CD14-positive monocyte (primary cell): ENCODE data around the gene OVOL2. TPM values are rescaled to one million over a fixed set of nuclear protein-coding genes. Genes with fewer than 3 reads are reported as not detected.

Experiments used
- DNase-seq, 3 donors: peaks; one replicate each; pipeline ENCODE4 v3.0.0-alpha.2; 2011 to 2022
- H2AFZ ChIP-seq: 2 replicates; pipeline ENCODE4 v1.6.0; 2012; ENCODE audit warnings: mild to moderate bottlenecking, low read depth, low read length, inconsistent platforms; ENCODE audit not compliant: insufficient read depth, poor library complexity, severe bottlenecking
- H3K27ac ChIP-seq, 2 donors: 1 replicate in 1 of 2; 2 replicates in 1 of 2; pipeline ENCODE4 v1.5.1; 2012 to 2013; ENCODE audit warnings: low read length in 2 of 2, control low read depth in 1 of 2, inconsistent platforms in 1 of 2, low read depth in 1 of 2, mild to moderate bottlenecking in 1 of 2
- H3K27me3 ChIP-seq, 2 donors: one replicate each; pipeline versions ENCODE4 v1.6.0 to v1.6.1; 2011 to 2013; ENCODE audit warnings: low read length in 2 of 2; ENCODE audit not compliant: control insufficient read depth in 2 of 2, insufficient read depth in 2 of 2
- H3K36me3 ChIP-seq, 2 donors: replicated peaks in 1 of 2; 1 replicate in 1 of 2; 2 replicates in 1 of 2; pipeline versions ENCODE4 v1.5.1 to v1.6.1; 2012 to 2013; ENCODE audit warnings: low read length in 2 of 2, control low read depth in 1 of 2, inconsistent platforms in 1 of 2, mild to moderate bottlenecking in 1 of 2; ENCODE audit not compliant: insufficient read depth in 2 of 2, control insufficient read depth in 1 of 2
- H3K4me1 ChIP-seq, 2 donors: 1 replicate in 1 of 2; 2 replicates in 1 of 2; pipeline versions ENCODE4 v1.5.1 to v1.6.1; 2012 to 2013; ENCODE audit warnings: low read length in 2 of 2, control low read depth in 1 of 2, inconsistent platforms in 1 of 2, mild to moderate bottlenecking in 1 of 2, moderate library complexity in 1 of 2; ENCODE audit not compliant: insufficient read depth in 2 of 2, control insufficient read depth in 1 of 2
- H3K4me2 ChIP-seq: replicated peaks from 2 replicates; pipeline ENCODE3; 2012; ENCODE audit warnings: low read length, moderate library complexity, mild to moderate bottlenecking; ENCODE audit not compliant: poor library complexity, severe bottlenecking; ENCODE audit errors: extremely low read depth
- H3K4me3 ChIP-seq, 3 experiments: fragments of 200-600 bp in 1 of 3; sonication (generic) in 1 of 3; replicated peaks in 1 of 3; 1 replicate in 2 of 3; 2 replicates in 1 of 3; pipeline ENCODE4 v1.5.1; 2011 to 2013; ENCODE audit warnings: low read length in 3 of 3, mild to moderate bottlenecking in 3 of 3, control low read depth in 2 of 3, low read depth in 2 of 3, inconsistent platforms in 1 of 3, moderate library complexity in 1 of 3
- H3K79me2 ChIP-seq: 2 replicates; pipeline ENCODE4 v1.6.0; 2012; ENCODE audit warnings: mild to moderate bottlenecking, control low read depth, inconsistent platforms, low read length, moderate library complexity; ENCODE audit not compliant: insufficient read depth
- H3K9ac ChIP-seq: 2 replicates; pipeline ENCODE4 v1.6.0; 2017; ENCODE audit warnings: low read length, mild to moderate bottlenecking; ENCODE audit not compliant: insufficient read depth, poor library complexity, severe bottlenecking
- H3K9me3 ChIP-seq, 2 donors: replicated peaks in 1 of 2; 1 replicate in 1 of 2; 2 replicates in 1 of 2; pipeline versions ENCODE4 v1.5.1 to v1.6.1; 2012 to 2013; ENCODE audit warnings: low read length in 2 of 2, control low read depth in 1 of 2; ENCODE audit not compliant: control insufficient read depth in 1 of 2, insufficient read depth in 1 of 2
- H4K20me1 ChIP-seq: 2 replicates; pipeline ENCODE4 v1.6.0; 2012; ENCODE audit warnings: mild to moderate bottlenecking, low read length, control low read depth, moderate library complexity; ENCODE audit not compliant: insufficient read depth
- H3K27ac Mint-ChIP-seq, 7 donors: one replicate each; pipeline ENCODE4 v1.8.0; 2020; ENCODE audit warnings: mild to moderate bottlenecking in 7 of 7, mixed read lengths in 7 of 7, moderate library complexity in 6 of 7, inconsistent platforms in 2 of 7
- H3K27me3 Mint-ChIP-seq, 3 donors: one replicate each; pipeline ENCODE4 v1.8.0; 2021 to 2022; ENCODE audit warnings: low read depth in 3 of 3, mild to moderate bottlenecking in 3 of 3, mixed read lengths in 3 of 3, moderate library complexity in 3 of 3, inconsistent platforms in 1 of 3
- H3K36me3 Mint-ChIP-seq, 2 donors: one replicate each; pipeline ENCODE4 v1.8.0; 2020; ENCODE audit warnings: mixed read lengths in 2 of 2, inconsistent platforms in 1 of 2, mild to moderate bottlenecking in 1 of 2
- H3K4me1 Mint-ChIP-seq: one replicate; pipeline ENCODE4 v1.8.0; 2020; ENCODE audit warnings: mild to moderate bottlenecking, mixed read lengths
- H3K4me3 Mint-ChIP-seq, 2 donors: one replicate each; pipeline ENCODE4 v1.8.0; 2020; ENCODE audit warnings: mild to moderate bottlenecking in 2 of 2, mixed read lengths in 2 of 2, moderate library complexity in 1 of 2
- H3K9me3 Mint-ChIP-seq, 7 donors: one replicate each; pipeline ENCODE4 v1.8.0; 2020 to 2022; ENCODE audit warnings: mixed read lengths in 7 of 7, mild to moderate bottlenecking in 6 of 7, moderate library complexity in 6 of 7, inconsistent platforms in 2 of 7
- CTCF ChIP-seq: fragments of 200-600 bp; IDR thresholded peaks from one replicate; pipeline ENCODE4 v1.8.0; 2022; ENCODE audit warnings: antibody characterized with exemption, mild to moderate bottlenecking
- WGBS: methylation state at CpG from one replicate; pipeline ENCODE4 v1.1.5; 2013; ENCODE audit warnings: missing lambda C conversion rate; ENCODE audit not compliant: insufficient coverage; 5-methylcytosine and 5-hydroxymethylcytosine counted together
- intact Hi-C, 2 donors: fragments of 100-400 bp; cut with micrococcal nuclease; formaldehyde crosslinking; loops; one replicate each; pipeline versions ENCODE4 v1.15.0 to v1.15.1; 2023
- polyA plus RNA-seq, 3 donors: library from polyadenylated mRNA; depleted of rRNA in 1 of 3; unstranded in 2 of 3; stranded (reverse) in 1 of 3; fragments of 300-500 nt in 2 of 3; fragments of >200 nt in 1 of 3; fragmentation: Illumina TruSeq in 2 of 3; gene quantifications; 1 replicate in 2 of 3; 2 replicates in 1 of 3; pipeline ENCODE4 v1.2.3, GENCODE V29; 2012 to 2021

The OVOL2 gene
- polyA plus RNA-seq, 3 donors = not detected

- no peak overlapping the region for H2AFZ ChIP-seq
- no peaks in the 10 kb centered on the region for H3K27me3 ChIP-seq
- H3K4me3 ChIP-seq = no peak overlapping the region
- H3K79me2 ChIP-seq = no peaks in the 10 kb centered on the region
- intact Hi-C loops = no loop called here
- peaks cover 0 to 2% (median 0%) of the 10 kb centered on the region in 7 donors for H3K9me3 Mint-ChIP-seq
- H3K9me3 ChIP-seq = no peaks in the 10 kb centered on the region
- no peak overlapping the region for H3K27ac Mint-ChIP-seq
- no peaks in the 10 kb centered on the region for H3K4me1 Mint-ChIP-seq
- H4K20me1 ChIP-seq = no peaks in the 10 kb centered on the region
- 89% methylated on average over 15 of the region's 15 CpGs for WGBS
- DNase-seq = no peak
- no peaks in the 10 kb centered on the region for H3K36me3 ChIP-seq
- no peaks in the 10 kb centered on the region for H3K36me3 Mint-ChIP-seq
- H3K4me2 ChIP-seq = no peak overlapping the region
- no peaks in the 10 kb centered on the region for H3K4me1 ChIP-seq
- no peak for TF ChIP-seq CTCF
- peaks cover 2 to 5% (median 2%) of the 10 kb centered on the region in 3 donors for H3K27me3 Mint-ChIP-seq
- no peak overlapping the region for H3K4me3 Mint-ChIP-seq
- no peak overlapping the region for H3K27ac ChIP-seq
- H3K9ac ChIP-seq = no peak overlapping the region
Measured at GRCh38 chr20:18024606-18025127, 33.0 kb downstream of the OVOL2 start.

DNA sequence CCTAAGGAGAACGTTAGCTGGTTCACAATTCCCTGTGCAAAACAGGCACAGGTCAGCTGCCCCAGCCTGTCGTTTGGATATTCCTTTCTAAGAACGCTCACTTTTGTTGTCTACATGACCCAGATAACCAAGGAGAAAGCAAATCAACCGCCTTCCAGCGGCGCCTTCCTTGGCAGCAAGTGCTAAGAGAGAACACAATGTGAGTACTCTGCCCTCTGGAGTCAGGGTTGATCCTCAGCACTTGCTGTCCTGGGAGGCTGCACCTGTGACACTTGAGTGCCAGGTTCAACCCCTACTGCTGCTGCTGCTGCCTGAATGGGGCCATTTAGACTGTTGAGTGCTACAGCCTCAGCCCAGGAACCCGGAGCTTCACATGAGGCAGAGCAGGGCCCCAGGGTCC is 36.8 kb downstream of the OVOL2 start:
- no peak for TF ChIP-seq CTCF
- Mint-ChIP-seq H3K4me1 (peaks cover 1% of the 10 kb centered on the region), H3K27ac (peak overlapping the region in 1 of 7 donors; percentile 18), H3K27me3 (peaks cover 3 to 4% (median 3%) of the 10 kb centered on the region in 3 donors), H3K9me3 (peaks cover 0 to 2% (median 0%) of the 10 kb centered on the region in 7 donors), H3K36me3 (no peaks in the 10 kb centered on the region), H3K4me3 (no peak overlapping the region)
- 94% methylated on average over 7 of the region's 7 CpGs for WGBS
- no peak for DNase-seq
- H3K4me1 ChIP-seq = no peaks in the 10 kb centered on the region
- H3K4me2 ChIP-seq = no peak overlapping the region
- H3K27ac ChIP-seq = no peak overlapping the region
- H3K79me2 ChIP-seq = no peaks in the 10 kb centered on the region
- no peaks in the 10 kb centered on the region for H3K9me3 ChIP-seq
- no peak overlapping the region for H2AFZ ChIP-seq
- intact Hi-C loops = no loop called here
- no peak overlapping the region for H3K4me3 ChIP-seq
- no peak overlapping the region for H3K9ac ChIP-seq
- H3K27me3 ChIP-seq = no peaks in the 10 kb centered on the region
- no peaks in the 10 kb centered on the region for H3K36me3 ChIP-seq
- no peaks in the 10 kb centered on the region for H4K20me1 ChIP-seq
